GM19239 (cell line): ENCODE measurements around the gene MAP2K1.
"Not testable (repeated sequence)": the region's sequence is repeated elsewhere in the genome, so short reads cannot be mapped to it uniquely, and the experiment has no call there.

Experiments used
- DNase-seq: peaks from one replicate; pipeline ENCODE4 v3.0.0; 2011; ENCODE audit warnings: low spot score; ENCODE audit not compliant: insufficient read length
- FAIRE-seq: peaks from 2 replicates; lab custom pipeline; 2011; peaks lifted over from hg19 to GRCh38; lab: Jason Lieb, UNC

Gene MAP2K1

GRCh38 chr15:66497502-66498455 is 111.1 kb downstream of the MAP2K1 start, which contains the start of gene SNAPC5:
Gene SNAPC5, minus strand, starts transcription at chr15:66497762. Its CDS starts 31 bp downstream, at chr15:66497731.
- DNase-seq (peak; percentile 72), FAIRE-seq (peak; percentile 83)

- DNase-seq = no peak
- FAIRE-seq = no peak
These were observed 112.0 kb downstream of the MAP2K1 start for GRCh38 chr15:66498501-66499386.

GRCh38 chr15:66500346-66500745 is 113.6 kb downstream of the MAP2K1 start:
- FAIRE-seq, DNase-seq: not testable (repeated sequence)

GRCh38 chr15:66502491-66502890 is 115.8 kb downstream of the MAP2K1 start:
- DNase-seq (no peak), FAIRE-seq (no peak)

GRCh38 chr15:66503041-66503648 is 116.4 kb downstream of the MAP2K1 start:
- not testable (repeated sequence) for DNase-seq, FAIRE-seq

- DNase-seq (no peak), FAIRE-seq (no peak)
These were observed 117.3 kb downstream of the MAP2K1 start for GRCh38 chr15:66503780-66504562.

- DNase-seq = peak; percentile 54
- peak; percentile 97 for FAIRE-seq
These were observed 118.1 kb downstream of the MAP2K1 start, which contains the start of the genes RPL4 and ZWILCH for GRCh38 chr15:66504563-66505429. Gene RPL4, minus strand, starts transcription at chr15:66504855. Its CDS starts 65 bp downstream, at chr15:66504790. Gene ZWILCH, plus strand, starts transcription at chr15:66505326. Its CDS starts 13 bp downstream, at chr15:66505339.

GRCh38 chr15:66505430-66505811 is 118.7 kb downstream of the MAP2K1 start:
- DNase-seq = no peak
- FAIRE-seq = peak; percentile 8

GRCh38 chr15:66505818-66506217 is 119.1 kb downstream of the MAP2K1 start:
- no peak for FAIRE-seq
- no peak for DNase-seq

- peak; percentile 78 for FAIRE-seq
- DNase-seq = no peak
These were observed 121.7 kb downstream of the MAP2K1 start for GRCh38 chr15:66508293-66508883.

GRCh38 chr15:66514586-66514985 is 127.9 kb downstream of the MAP2K1 start:
- no peak for FAIRE-seq
- DNase-seq = no peak

- FAIRE-seq = no peak
- DNase-seq = no peak
These were observed 129.2 kb downstream of the MAP2K1 start for GRCh38 chr15:66515901-66516322.

GRCh38 chr15:66523926-66524325 is 137.2 kb downstream of the MAP2K1 start:
- FAIRE-seq (no peak), DNase-seq (no peak)

- no peak for DNase-seq
- FAIRE-seq = no peak
These were observed 138.1 kb downstream of the MAP2K1 start for GRCh38 chr15:66524838-66525237.

- DNase-seq (no peak), FAIRE-seq (no peak)
These were observed 148.3 kb downstream of the MAP2K1 start for GRCh38 chr15:66535056-66535455.
